WERI-Rb-1 (cell line): ENCODE data around the gene ENOX1.
"Not testable (repeated sequence)": the region's sequence is repeated elsewhere in the genome, so short reads cannot be mapped to it uniquely, and the experiment has no call there.

Experiments
- DNase-seq: peaks from one replicate; pipeline ENCODE4 v3.0.0-alpha.2; 2020
- H3K27ac ChIP-seq: fragments of 250-450 bp; sonication (Bioruptor Pico); 2 replicates; pipeline ENCODE4 v1.5.1; 2020; ENCODE audit warnings: mild to moderate bottlenecking, moderate library complexity
- H3K27me3 ChIP-seq: fragments of 250-450 bp; sonication (Bioruptor Pico); 2 replicates; pipeline ENCODE4 v1.5.1; 2021; ENCODE audit warnings: mild to moderate bottlenecking, low read depth, moderate library complexity; ENCODE audit not compliant: insufficient read depth, severe bottlenecking
- H3K36me3 ChIP-seq: fragments of 250-450 bp; sonication (Bioruptor Pico); 2 replicates; pipeline ENCODE4 v1.5.1; 2020; ENCODE audit warnings: mild to moderate bottlenecking, moderate library complexity
- H3K4me3 ChIP-seq: 2 replicates; pipeline ENCODE4 v1.5.1; 2011; ENCODE audit warnings: low read depth, mild to moderate bottlenecking, control low read depth, low read length
- H3K9me3 ChIP-seq: fragments of 250-450 bp; sonication (Bioruptor Pico); 2 replicates; pipeline ENCODE4 v1.5.1; 2021; ENCODE audit warnings: mild to moderate bottlenecking, moderate library complexity; ENCODE audit not compliant: severe bottlenecking
- TF ChIP-seq, protein P1 (sequence below): IDR thresholded peaks from 2 replicates; pipeline ENCODE4 v1.5.1; 2011; ENCODE audit warnings: low read depth, mild to moderate bottlenecking, control low read depth, inconsistent platforms, low read length

ENOX1 gene

DNA sequence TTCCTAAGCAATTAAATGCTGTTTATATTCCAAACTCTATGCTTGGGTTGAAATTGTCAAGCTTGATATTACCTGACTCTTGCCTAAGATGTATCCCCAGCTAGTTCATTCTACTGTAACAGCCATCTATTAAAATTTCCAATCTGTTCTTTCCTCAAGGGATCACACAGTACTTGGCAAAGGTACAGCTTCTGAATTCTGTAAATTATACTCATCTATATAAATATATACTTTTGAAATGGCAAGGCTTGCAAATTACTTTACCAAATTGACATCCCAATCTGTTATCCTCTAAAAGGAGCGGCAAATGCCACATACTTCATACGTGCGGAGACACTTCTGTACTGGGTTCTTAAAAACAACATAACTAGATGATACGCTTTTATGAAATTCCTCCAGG is 433.1 kb downstream of the ENOX1 start:
- H3K36me3 ChIP-seq = no peaks in the 10 kb centered on the region
- no peaks in the 10 kb centered on the region for H3K27me3 ChIP-seq
- no peaks in the 10 kb centered on the region for H3K9me3 ChIP-seq
- no peak overlapping the region for H3K4me3 ChIP-seq
- TF ChIP-seq, protein P1, sequence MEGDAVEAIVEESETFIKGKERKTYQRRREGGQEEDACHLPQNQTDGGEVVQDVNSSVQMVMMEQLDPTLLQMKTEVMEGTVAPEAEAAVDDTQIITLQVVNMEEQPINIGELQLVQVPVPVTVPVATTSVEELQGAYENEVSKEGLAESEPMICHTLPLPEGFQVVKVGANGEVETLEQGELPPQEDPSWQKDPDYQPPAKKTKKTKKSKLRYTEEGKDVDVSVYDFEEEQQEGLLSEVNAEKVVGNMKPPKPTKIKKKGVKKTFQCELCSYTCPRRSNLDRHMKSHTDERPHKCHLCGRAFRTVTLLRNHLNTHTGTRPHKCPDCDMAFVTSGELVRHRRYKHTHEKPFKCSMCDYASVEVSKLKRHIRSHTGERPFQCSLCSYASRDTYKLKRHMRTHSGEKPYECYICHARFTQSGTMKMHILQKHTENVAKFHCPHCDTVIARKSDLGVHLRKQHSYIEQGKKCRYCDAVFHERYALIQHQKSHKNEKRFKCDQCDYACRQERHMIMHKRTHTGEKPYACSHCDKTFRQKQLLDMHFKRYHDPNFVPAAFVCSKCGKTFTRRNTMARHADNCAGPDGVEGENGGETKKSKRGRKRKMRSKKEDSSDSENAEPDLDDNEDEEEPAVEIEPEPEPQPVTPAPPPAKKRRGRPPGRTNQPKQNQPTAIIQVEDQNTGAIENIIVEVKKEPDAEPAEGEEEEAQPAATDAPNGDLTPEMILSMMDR = no peak
- no peak for DNase-seq
- no peak overlapping the region for H3K27ac ChIP-seq

- not testable (repeated sequence) for H3K9me3 ChIP-seq, DNase-seq, H3K27me3 ChIP-seq, H3K4me3 ChIP-seq, H3K36me3 ChIP-seq, H3K27ac ChIP-seq
Measured at GRCh38 chr13:43351612-43352011, 435.2 kb downstream of the ENOX1 start.

DNA sequence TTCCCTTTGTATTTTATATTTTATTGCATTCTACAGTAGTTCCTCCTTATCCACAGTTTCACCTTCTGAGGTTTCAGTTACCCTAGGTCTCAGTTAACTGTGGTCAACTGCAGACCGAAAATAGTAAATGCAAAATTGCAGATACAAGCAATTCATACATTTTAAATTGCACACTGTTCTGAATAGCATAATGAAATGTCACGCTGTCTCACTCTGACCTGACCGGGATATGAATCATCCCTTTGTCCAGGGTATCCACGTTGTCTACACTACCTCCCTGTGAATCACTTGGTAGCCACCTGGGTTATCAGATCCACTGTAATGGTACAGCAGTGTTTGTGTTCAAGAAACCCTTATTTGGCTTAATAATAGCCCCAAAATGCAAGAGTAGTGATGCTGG is 438.4 kb downstream of the ENOX1 start:
- TF ChIP-seq, protein P1 = no peak
- Histone ChIP-seq H3K9me3 (no peaks in the 10 kb centered on the region), H3K36me3 (no peaks in the 10 kb centered on the region), H3K4me3 (no peak overlapping the region), H3K27me3 (no peaks in the 10 kb centered on the region), H3K27ac (no peak overlapping the region)
- no peak for DNase-seq

DNA sequence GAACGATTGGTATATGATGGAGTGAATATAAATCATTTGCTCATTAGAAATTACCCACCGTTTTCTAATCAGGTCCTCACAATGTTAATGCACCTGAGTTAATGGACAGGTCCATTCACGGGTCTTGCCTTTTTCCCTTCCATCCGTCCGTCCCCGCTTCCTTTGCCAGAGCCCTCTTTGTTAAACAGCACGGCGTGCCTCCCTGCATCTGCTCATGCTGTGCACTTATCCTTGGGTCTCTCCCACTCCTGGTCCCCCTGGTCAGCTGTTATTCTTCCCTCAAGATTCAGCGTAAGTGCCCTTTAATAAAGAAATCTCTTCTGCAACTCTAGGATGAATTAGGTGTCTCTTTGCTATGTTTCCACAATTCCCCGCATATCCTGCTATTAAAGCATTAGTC is 438.9 kb downstream of the ENOX1 start:
- Histone ChIP-seq H3K27ac (no peak overlapping the region), H3K36me3 (no peaks in the 10 kb centered on the region), H3K27me3 (no peaks in the 10 kb centered on the region), H3K4me3 (no peak overlapping the region), H3K9me3 (no peaks in the 10 kb centered on the region)
- TF ChIP-seq, protein P1 = no peak
- DNase-seq = no peak

GRCh38 chr13:43346427-43346826 is 440.3 kb downstream of the ENOX1 start:
- DNase-seq = no peak
- TF ChIP-seq, protein P1 = no peak

GRCh38 chr13:43343645-43344044 is 443.1 kb downstream of the ENOX1 start:
- H3K27ac ChIP-seq = no peak overlapping the region
- H3K9me3 ChIP-seq = no peaks in the 10 kb centered on the region
- no peak for DNase-seq
- TF ChIP-seq, protein P1 = no peak
- H3K4me3 ChIP-seq = no peak overlapping the region
- no peaks in the 10 kb centered on the region for H3K27me3 ChIP-seq
- H3K36me3 ChIP-seq = no peaks in the 10 kb centered on the region

More at GRCh38 chr13:43346427-43346826, 440.3 kb downstream of the ENOX1 start:
- no peaks in the 10 kb centered on the region for H3K27me3 ChIP-seq
- H3K4me3 ChIP-seq = no peak overlapping the region
- no peaks in the 10 kb centered on the region for H3K9me3 ChIP-seq
- no peak overlapping the region for H3K27ac ChIP-seq
- no peaks in the 10 kb centered on the region for H3K36me3 ChIP-seq
